ENCODE data around the gene TNFRSF4. TPM values are rescaled to one million over a fixed set of nuclear protein-coding genes. Genes with fewer than 3 reads are reported as not detected.

The TNFRSF4 gene
- total and polyA plus RNA-seq, 9 of the 15 experiments (the other 6 are each of a cell fraction or from before 2014, with no cell fraction given), result 0.07 to 0.44 (median 0.19) TPM; not detected in 5

DNA sequence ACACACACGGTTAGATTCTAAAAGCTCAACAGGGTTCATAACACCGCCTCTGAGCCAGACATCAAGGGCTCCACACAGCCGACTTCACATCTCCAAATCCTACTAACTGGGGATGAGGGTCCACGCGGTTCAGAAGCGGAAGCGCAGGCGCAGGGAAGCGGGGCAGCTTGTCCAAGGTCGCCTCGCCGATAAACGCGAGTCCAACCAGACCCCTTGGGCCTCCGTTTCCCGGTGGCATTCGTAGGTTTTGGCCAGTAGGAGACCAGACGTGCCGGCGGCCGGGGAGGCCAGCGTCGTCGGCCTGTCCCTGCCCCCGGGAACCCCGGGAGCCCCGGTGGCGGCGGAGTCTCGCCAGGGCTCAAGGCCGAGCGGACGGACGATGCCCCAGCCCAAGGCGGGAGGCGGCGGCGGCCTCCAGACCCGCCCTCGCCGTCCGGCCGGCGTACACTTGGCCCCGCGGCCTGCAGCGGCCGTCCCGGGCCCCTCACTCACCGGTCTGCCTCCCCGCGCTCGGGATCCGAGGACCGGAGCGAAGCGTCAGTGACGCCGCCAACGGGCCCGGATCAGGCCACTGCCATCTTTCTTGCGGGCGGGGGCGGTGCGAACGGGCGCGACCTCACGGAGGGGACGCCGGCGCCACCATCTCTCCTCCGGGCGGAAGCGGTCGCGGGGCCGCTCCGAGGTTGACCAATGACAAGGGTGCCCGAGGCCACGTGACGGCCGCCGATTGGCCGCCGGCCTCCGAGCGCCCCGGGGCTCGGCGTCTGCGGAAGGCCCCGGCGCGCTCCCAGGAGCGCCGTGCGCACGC, 17.7 kb upstream of the TNFRSF4 start, which contains the start of gene SDF4 (continued):
- TF ChIP-seq FOXA3 (CRISPR knock-in tag; conservative IDR thresholded peaks at IDR 0.05 in 1 of 2, IDR thresholded peaks at IDR 0.05 in 1 of 2), result peak in 1 of 2 experiments; percentile 34; a peak in 1 of 4 replicates
- TF ChIP-seq, protein P1, sequence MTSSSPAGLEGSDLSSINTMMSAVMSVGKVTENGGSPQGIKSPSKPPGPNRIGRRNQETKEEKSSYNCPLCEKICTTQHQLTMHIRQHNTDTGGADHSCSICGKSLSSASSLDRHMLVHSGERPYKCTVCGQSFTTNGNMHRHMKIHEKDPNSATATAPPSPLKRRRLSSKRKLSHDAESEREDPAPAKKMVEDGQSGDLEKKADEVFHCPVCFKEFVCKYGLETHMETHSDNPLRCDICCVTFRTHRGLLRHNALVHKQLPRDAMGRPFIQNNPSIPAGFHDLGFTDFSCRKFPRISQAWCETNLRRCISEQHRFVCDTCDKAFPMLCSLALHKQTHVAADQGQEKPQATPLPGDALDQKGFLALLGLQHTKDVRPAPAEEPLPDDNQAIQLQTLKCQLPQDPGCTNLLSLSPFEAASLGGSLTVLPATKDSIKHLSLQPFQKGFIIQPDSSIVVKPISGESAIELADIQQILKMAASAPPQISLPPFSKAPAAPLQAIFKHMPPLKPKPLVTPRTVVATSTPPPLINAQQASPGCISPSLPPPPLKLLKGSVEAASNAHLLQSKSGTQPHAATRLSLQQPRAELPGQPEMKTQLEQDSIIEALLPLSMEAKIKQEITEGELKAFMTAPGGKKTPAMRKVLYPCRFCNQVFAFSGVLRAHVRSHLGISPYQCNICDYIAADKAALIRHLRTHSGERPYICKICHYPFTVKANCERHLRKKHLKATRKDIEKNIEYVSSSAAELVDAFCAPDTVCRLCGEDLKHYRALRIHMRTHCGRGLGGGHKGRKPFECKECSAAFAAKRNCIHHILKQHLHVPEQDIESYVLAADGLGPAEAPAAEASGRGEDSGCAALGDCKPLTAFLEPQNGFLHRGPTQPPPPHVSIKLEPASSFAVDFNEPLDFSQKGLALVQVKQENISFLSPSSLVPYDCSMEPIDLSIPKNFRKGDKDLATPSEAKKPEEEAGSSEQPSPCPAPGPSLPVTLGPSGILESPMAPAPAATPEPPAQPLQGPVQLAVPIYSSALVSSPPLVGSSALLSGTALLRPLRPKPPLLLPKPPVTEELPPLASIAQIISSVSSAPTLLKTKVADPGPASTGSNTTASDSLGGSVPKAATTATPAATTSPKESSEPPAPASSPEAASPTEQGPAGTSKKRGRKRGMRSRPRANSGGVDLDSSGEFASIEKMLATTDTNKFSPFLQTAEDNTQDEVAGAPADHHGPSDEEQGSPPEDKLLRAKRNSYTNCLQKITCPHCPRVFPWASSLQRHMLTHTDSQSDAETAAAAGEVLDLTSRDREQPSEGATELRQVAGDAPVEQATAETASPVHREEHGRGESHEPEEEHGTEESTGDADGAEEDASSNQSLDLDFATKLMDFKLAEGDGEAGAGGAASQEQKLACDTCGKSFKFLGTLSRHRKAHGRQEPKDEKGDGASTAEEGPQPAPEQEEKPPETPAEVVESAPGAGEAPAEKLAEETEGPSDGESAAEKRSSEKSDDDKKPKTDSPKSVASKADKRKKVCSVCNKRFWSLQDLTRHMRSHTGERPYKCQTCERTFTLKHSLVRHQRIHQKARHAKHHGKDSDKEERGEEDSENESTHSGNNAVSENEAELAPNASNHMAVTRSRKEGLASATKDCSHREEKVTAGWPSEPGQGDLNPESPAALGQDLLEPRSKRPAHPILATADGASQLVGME (CRISPR knock-in tag; IDR thresholded peaks at IDR 0.05), result no peak
- no peak for TF ChIP-seq KLF10 (CRISPR knock-in tag; IDR thresholded peaks at IDR 0.05)
- TF ChIP-seq BCOR (IDR thresholded peaks at IDR 0.05), result no peak
- no peak for TF ChIP-seq KDM1A (IDR thresholded peaks at IDR 0.05)
- no peak for TF ChIP-seq ASH1L (IDR thresholded peaks at IDR 0.05; ENCODE audit: borderline replicate concordance, low read depth, partially characterized antibody)
- TF ChIP-seq SPI1 (IDR thresholded peaks at IDR 0.05; ENCODE audit: borderline replicate concordance, low read depth, low read length), result peak; percentile 73; the same call in 1 of the 2 replicates
- TF ChIP-seq ZBED1 (IDR thresholded peaks at IDR 0.05), result no peak
- TF ChIP-seq, protein P2, sequence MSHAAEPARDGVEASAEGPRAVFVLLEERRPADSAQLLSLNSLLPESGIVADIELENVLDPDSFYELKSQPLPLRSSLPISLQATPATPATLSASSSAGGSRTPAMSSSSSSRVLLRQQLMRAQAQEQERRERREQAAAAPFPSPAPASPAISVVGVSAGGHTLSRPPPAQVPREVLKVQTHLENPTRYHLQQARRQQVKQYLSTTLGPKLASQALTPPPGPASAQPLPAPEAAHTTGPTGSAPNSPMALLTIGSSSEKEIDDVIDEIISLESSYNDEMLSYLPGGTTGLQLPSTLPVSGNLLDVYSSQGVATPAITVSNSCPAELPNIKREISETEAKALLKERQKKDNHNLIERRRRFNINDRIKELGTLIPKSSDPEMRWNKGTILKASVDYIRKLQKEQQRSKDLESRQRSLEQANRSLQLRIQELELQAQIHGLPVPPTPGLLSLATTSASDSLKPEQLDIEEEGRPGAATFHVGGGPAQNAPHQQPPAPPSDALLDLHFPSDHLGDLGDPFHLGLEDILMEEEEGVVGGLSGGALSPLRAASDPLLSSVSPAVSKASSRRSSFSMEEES (CRISPR knock-in tag; IDR thresholded peaks at IDR 0.05), result peak; percentile 82
- TF ChIP-seq GATAD2A (IDR thresholded peaks at IDR 0.05), result no peak
- peak; percentile 46; the same call in 1 of the 2 replicates for TF ChIP-seq GATAD2B (IDR thresholded peaks at IDR 0.05; ENCODE audit: borderline replicate concordance)
- TF ChIP-seq, protein P3, sequence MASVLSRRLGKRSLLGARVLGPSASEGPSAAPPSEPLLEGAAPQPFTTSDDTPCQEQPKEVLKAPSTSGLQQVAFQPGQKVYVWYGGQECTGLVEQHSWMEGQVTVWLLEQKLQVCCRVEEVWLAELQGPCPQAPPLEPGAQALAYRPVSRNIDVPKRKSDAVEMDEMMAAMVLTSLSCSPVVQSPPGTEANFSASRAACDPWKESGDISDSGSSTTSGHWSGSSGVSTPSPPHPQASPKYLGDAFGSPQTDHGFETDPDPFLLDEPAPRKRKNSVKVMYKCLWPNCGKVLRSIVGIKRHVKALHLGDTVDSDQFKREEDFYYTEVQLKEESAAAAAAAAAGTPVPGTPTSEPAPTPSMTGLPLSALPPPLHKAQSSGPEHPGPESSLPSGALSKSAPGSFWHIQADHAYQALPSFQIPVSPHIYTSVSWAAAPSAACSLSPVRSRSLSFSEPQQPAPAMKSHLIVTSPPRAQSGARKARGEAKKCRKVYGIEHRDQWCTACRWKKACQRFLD (CRISPR knock-in tag; IDR thresholded peaks at IDR 0.05), result peak; percentile 1; the same call in 1 of the 2 replicates
- TF ChIP-seq ZNF41 (CRISPR knock-in tag; conservative IDR thresholded peaks at IDR 0.05), result 0 out of 2 replicates have a peak, but pooled peaks have one; percentile 59
- TF ChIP-seq CBX1 (IDR thresholded peaks at IDR 0.05; ENCODE audit: low read depth), result peak; percentile 87; the same call in 1 of the 2 replicates
- no peak for TF ChIP-seq ZNF785 (CRISPR knock-in tag; IDR thresholded peaks at IDR 0.05)
- TF ChIP-seq ZZZ3 (IDR thresholded peaks at IDR 0.05), result no peak
- no peak for TF ChIP-seq HDAC6 (IDR thresholded peaks at IDR 0.05; ENCODE audit: low read depth, low read length)
- TF ChIP-seq RBFOX2 (IDR thresholded peaks at IDR 0.05; ENCODE audit: low read depth, low read length), result peak; percentile 96
- no peak for TF ChIP-seq ZKSCAN3 (CRISPR knock-in tag; IDR thresholded peaks at IDR 0.05)

Measured in K562 (cell line).